ENCODE data around the gene YPEL2.

The YPEL2 gene

GRCh38 chr17:59369031-59369975 is 37.8 kb downstream of the YPEL2 start:
- WGBS, 2 donors (ENCODE audit: extremely low coverage in 2 of 2, insufficient read length in 2 of 2, insufficient replicate concordance in 1 of 2), result no CpG with 5 or more reads among the region's 9 CpGs
- Histone ChIP-seq H3K36me3 (replicated peaks in 1 of 2; ENCODE audit: control insufficient read depth in 2 of 2, insufficient read depth in 2 of 2, low read length in 2 of 2) (no peaks in the 10 kb centered on the region), H3K9me3 (replicated peaks in 1 of 2; ENCODE audit: control insufficient read depth in 2 of 2, insufficient read depth in 1 of 2, low read depth in 1 of 2, low read length in 2 of 2) (peaks cover 0 to 4% of the 10 kb centered on the region in 2 donors), H3K79me1 (ENCODE audit: low read depth, low read length) (no peaks in the 10 kb centered on the region), H3K23ac (ENCODE audit: low read depth, low read length, poor library complexity) (no peak overlapping the region), H2BK120ac (ENCODE audit: low read depth, low read length) (no peak overlapping the region), H2BK12ac (ENCODE audit: low read length) (no peak overlapping the region), H2AFZ (ENCODE audit: low read length) (no peak overlapping the region), H4K8ac (ENCODE audit: low read depth, low read length) (no peak overlapping the region), H2BK5ac (ENCODE audit: low read length) (no peak overlapping the region), H3K4me3 (ENCODE audit: low read length in 2 of 2) (no peak overlapping the region), H3K14ac (ENCODE audit: low read length) (no peak overlapping the region), H3K4me1 (ENCODE audit: control insufficient read depth in 2 of 2, insufficient read depth in 1 of 2, low read depth in 1 of 2, low read length in 2 of 2) (peaks cover 53 to 76% of the 10 kb centered on the region in 2 donors), H3K27ac (replicated peaks; ENCODE audit: low read length) (no peak overlapping the region), H4K91ac (ENCODE audit: low read depth, low read length, poor library complexity) (no peak overlapping the region), H3K18ac (ENCODE audit: low read length) (no peak overlapping the region), H2AK5ac (ENCODE audit: low read depth, low read length) (no peak overlapping the region), H3K4me2 (ENCODE audit: insufficient read depth, low read length, poor library complexity, severe bottlenecking) (no peak overlapping the region), H3K27me3 (ENCODE audit: control insufficient read depth in 3 of 3, insufficient read depth in 3 of 3, low read depth in 1 of 3, low read length in 3 of 3) (no peaks in the 10 kb centered on the region), H3K4ac (ENCODE audit: low read length) (no peak overlapping the region), H3K9ac (ENCODE audit: low read depth, low read length, poor library complexity) (no peak overlapping the region), H2BK15ac (ENCODE audit: low read length) (no peak overlapping the region)
- DNase-seq (ENCODE audit: low spot score), result no peak

GRCh38 chr17:59370593-59371299 is 39.3 kb downstream of the YPEL2 start:
- H3K27ac ChIP-seq (replicated peaks; ENCODE audit: low read length), result peak overlapping the region; percentile 63
- H3K23ac ChIP-seq (ENCODE audit: low read depth, low read length, poor library complexity), result no peak overlapping the region
- peaks cover 0 to 4% of the 10 kb centered on the region in 2 donors for H3K9me3 ChIP-seq (replicated peaks in 1 of 2; ENCODE audit: control insufficient read depth in 2 of 2, insufficient read depth in 1 of 2, low read depth in 1 of 2, low read length in 2 of 2)
- H3K36me3 ChIP-seq (replicated peaks in 1 of 2; ENCODE audit: control insufficient read depth in 2 of 2, insufficient read depth in 2 of 2, low read length in 2 of 2), result no peaks in the 10 kb centered on the region
- H3K14ac ChIP-seq (ENCODE audit: low read length), result no peak overlapping the region
- H2BK5ac ChIP-seq (ENCODE audit: low read length), result peak overlapping the region; percentile 0
- H3K18ac ChIP-seq (ENCODE audit: low read length), result no peak overlapping the region
- peak overlapping the region; percentile 25 for H2AFZ ChIP-seq (ENCODE audit: low read length)
- H4K91ac ChIP-seq (ENCODE audit: low read depth, low read length, poor library complexity), result no peak overlapping the region
- H3K4ac ChIP-seq (ENCODE audit: low read length), result no peak overlapping the region
- H3K4me1 ChIP-seq (ENCODE audit: control insufficient read depth in 2 of 2, insufficient read depth in 1 of 2, low read depth in 1 of 2, low read length in 2 of 2), result peaks cover 47 to 67% of the 10 kb centered on the region in 2 donors
- H3K4me2 ChIP-seq (ENCODE audit: insufficient read depth, low read length, poor library complexity, severe bottlenecking), result no peak overlapping the region
- no peak overlapping the region for H2BK12ac ChIP-seq (ENCODE audit: low read length)
- H2AK5ac ChIP-seq (ENCODE audit: low read depth, low read length), result peak overlapping the region; percentile 17
- no peaks in the 10 kb centered on the region for H3K79me1 ChIP-seq (ENCODE audit: low read depth, low read length)
- H3K27me3 ChIP-seq (ENCODE audit: control insufficient read depth in 3 of 3, insufficient read depth in 3 of 3, low read depth in 1 of 3, low read length in 3 of 3), result no peaks in the 10 kb centered on the region
- no peak overlapping the region for H2BK15ac ChIP-seq (ENCODE audit: low read length)
- H3K4me3 ChIP-seq (ENCODE audit: low read length in 2 of 2), result no peak overlapping the region
- WGBS, 2 donors (ENCODE audit: extremely low coverage in 2 of 2, insufficient read length in 2 of 2, insufficient replicate concordance in 1 of 2), result no CpG with 5 or more reads among the region's 10 CpGs
- peak; percentile 53 for DNase-seq (ENCODE audit: low spot score)
- H4K8ac ChIP-seq (ENCODE audit: low read depth, low read length), result no peak overlapping the region
- H2BK120ac ChIP-seq (ENCODE audit: low read depth, low read length), result no peak overlapping the region
- peak overlapping the region; percentile 5 for H3K9ac ChIP-seq (ENCODE audit: low read depth, low read length, poor library complexity)

- H2BK120ac ChIP-seq (ENCODE audit: low read depth, low read length), result no peak overlapping the region
- H3K4me2 ChIP-seq (ENCODE audit: insufficient read depth, low read length, poor library complexity, severe bottlenecking), result no peak overlapping the region
- H3K4ac ChIP-seq (ENCODE audit: low read length), result no peak overlapping the region
- peak overlapping the region; percentile 0 for H2BK5ac ChIP-seq (ENCODE audit: low read length)
- peak overlapping the region; percentile 25 for H2AFZ ChIP-seq (ENCODE audit: low read length)
- H3K23ac ChIP-seq (ENCODE audit: low read depth, low read length, poor library complexity), result no peak overlapping the region
- H2BK15ac ChIP-seq (ENCODE audit: low read length), result no peak overlapping the region
- no peak overlapping the region for H3K14ac ChIP-seq (ENCODE audit: low read length)
- no peak for DNase-seq (ENCODE audit: low spot score)
- H3K36me3 ChIP-seq (replicated peaks in 1 of 2; ENCODE audit: control insufficient read depth in 2 of 2, insufficient read depth in 2 of 2, low read length in 2 of 2), result no peaks in the 10 kb centered on the region
- H3K27me3 ChIP-seq (ENCODE audit: control insufficient read depth in 3 of 3, insufficient read depth in 3 of 3, low read depth in 1 of 3, low read length in 3 of 3), result no peaks in the 10 kb centered on the region
- peak overlapping the region; percentile 5 for H3K18ac ChIP-seq (ENCODE audit: low read length)
- no peak overlapping the region for H4K8ac ChIP-seq (ENCODE audit: low read depth, low read length)
- H3K9me3 ChIP-seq (replicated peaks in 1 of 2; ENCODE audit: control insufficient read depth in 2 of 2, insufficient read depth in 1 of 2, low read depth in 1 of 2, low read length in 2 of 2), result peaks cover 0 to 4% of the 10 kb centered on the region in 2 donors
- H2AK5ac ChIP-seq (ENCODE audit: low read depth, low read length), result peak overlapping the region; percentile 17
- H2BK12ac ChIP-seq (ENCODE audit: low read length), result no peak overlapping the region
- H3K79me1 ChIP-seq (ENCODE audit: low read depth, low read length), result no peaks in the 10 kb centered on the region
- H3K4me3 ChIP-seq (ENCODE audit: low read length in 2 of 2), result no peak overlapping the region
- peak overlapping the region; percentile 63 for H3K27ac ChIP-seq (replicated peaks; ENCODE audit: low read length)
- H4K91ac ChIP-seq (ENCODE audit: low read depth, low read length, poor library complexity), result no peak overlapping the region
- H3K9ac ChIP-seq (ENCODE audit: low read depth, low read length, poor library complexity), result peak overlapping the region; percentile 5
- H3K4me1 ChIP-seq (ENCODE audit: control insufficient read depth in 2 of 2, insufficient read depth in 1 of 2, low read depth in 1 of 2, low read length in 2 of 2), result peaks cover 42 to 60% of the 10 kb centered on the region in 2 donors
- whole genome bisulfite sequencing, 2 donors (ENCODE audit: extremely low coverage in 2 of 2, insufficient read length in 2 of 2, insufficient replicate concordance in 1 of 2), result no CpG with 5 or more reads among the region's 5 CpGs
Observed at GRCh38 chr17:59371416-59372100, 40.1 kb downstream of the YPEL2 start.
